Stimulated activated CD4-positive, alpha-beta T cell treated with anti-CD3 and anti-CD28 coated beads, Interleukin-12 subunit alpha, Interleukin-12 subunit beta, amount 100 ng/mL, for 4 hours (primary cell): ENCODE results near the gene ANKRD18A.
"Not testable (repeated sequence)": the region's sequence is repeated elsewhere in the genome, so short reads cannot be mapped to it uniquely, and the experiment has no call there.

Experiments used
- DNase-seq: peaks from one replicate; pipeline ENCODE4 v3.0.0-alpha.2; 2020

The ANKRD18A gene

DNA sequence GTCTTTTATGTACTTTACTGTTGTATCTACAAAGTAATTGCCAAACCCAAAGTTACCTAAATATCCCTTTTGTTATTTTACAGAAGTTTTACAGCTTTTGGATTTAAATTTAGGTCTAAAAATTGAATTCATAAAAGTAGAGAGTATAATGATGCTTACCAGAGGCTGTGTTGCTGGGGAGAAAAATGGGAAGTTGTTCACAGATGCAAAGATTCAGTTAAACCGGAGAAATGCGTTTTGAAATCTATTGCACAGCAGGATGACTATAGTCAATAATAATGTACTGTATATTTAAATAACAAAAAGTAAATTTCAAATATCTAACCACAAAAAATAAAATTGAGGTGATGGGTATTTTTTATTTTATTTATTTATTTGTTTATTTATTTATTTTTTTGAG lies 2.6 kb upstream of the ANKRD18A start:
- no peak for DNase-seq

DNA sequence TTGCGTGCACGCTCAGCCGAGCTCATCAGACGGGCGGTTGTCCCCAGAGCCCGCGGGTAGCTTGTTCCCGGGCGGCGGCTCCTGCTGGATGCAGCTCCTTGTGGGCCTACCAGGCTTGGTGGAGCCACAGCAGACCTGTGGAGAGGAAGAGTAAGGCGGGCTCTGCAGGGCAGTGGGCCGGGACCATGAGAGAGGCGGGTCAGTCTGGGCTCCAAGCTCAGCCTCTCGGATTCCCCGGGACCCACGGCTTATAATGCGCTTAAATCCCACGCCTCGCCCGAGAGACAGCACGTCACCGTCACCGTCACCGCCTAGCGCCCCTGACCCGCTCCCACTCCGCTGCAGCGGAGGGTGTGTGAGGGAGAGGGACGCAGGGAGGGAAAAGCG lies 1.9 kb upstream of the ANKRD18A start:
- DNase-seq = peak; percentile 8

DNA sequence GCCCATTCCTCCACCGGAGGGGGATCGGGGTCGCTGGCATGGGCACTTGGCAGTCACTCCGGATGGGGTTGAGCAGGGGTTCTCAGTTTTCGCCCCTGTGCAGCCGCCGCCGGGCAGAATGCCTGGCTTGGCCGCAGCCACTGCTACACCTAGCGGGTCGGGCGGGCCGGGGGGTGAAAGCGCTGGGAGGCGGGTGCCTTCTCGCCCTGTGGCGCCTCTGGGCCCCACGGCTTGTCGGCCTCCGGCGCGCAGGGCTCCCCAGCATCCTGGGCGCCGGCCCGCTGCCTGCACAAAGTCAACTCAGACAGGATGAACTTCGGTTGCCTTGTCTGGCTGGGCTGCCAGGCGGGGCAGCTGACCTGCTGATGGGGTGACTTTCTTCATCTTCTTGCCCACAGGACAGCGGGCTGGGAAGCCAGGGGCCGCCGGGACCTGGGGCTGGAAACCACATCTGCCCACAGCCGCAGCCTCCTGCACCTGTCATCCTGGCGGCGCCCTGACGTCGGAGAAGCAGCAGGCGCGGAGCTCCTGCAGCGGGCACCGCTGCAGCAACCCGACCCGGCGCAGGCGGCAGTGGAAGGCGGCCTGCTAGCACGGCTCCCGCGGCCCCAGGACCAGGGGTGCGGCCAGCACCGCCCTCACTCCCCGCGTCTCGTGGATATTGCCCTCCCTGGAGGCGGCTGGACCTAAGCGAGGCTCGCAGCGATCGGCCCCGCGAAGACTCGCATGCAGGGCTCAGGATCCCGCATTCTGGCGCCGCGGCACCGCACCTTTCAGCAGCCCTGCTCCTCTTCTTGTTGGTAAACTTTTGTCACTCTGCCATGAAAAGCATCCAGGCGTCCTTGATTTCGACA lies 1.3 kb upstream of the ANKRD18A start:
- peak; percentile 42 for DNase-seq

DNA sequence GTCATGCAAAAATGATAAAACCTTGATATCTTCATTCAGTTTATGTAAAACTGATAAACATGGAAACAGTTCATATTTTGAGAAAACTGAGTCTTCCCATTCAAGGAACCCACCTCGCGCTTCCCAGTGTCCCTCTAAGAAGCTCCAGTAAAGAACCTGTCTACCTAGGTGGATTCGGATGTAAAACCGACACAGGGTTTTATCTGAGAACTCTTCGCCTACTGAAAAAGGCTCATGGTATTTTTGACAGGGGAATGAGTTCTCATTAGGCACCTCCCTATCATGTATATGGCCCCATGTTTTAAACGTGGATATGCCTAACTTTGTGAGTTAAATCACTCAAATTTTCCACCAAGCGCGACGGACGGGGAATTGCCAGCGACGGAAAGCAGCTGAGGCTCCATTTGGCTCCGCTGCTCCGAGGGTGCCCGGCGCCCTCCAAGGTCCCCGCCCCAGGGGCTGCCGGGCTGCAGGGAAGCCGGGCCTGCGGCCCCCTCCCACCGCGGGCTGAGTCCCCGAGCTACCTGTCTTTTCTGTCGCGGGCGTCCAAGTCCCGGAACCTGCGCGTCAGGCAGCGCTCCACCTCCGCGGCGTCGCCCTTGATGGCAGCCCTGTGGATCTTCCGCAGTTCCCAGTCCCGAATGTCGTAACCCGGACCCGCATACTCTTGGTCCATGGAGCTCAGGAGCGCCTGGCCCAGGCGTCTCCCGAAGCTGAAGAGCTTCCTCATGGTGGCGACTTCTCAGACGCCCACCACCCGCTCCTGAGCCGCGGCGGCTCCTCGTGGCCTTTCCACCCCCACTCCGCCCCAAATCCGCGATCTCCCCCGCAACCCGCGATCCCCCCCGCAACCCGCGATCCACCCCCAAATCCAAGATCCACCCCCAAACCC lies 594 bp downstream of the ANKRD18A start:
- DNase-seq = peak; percentile 26

DNA sequence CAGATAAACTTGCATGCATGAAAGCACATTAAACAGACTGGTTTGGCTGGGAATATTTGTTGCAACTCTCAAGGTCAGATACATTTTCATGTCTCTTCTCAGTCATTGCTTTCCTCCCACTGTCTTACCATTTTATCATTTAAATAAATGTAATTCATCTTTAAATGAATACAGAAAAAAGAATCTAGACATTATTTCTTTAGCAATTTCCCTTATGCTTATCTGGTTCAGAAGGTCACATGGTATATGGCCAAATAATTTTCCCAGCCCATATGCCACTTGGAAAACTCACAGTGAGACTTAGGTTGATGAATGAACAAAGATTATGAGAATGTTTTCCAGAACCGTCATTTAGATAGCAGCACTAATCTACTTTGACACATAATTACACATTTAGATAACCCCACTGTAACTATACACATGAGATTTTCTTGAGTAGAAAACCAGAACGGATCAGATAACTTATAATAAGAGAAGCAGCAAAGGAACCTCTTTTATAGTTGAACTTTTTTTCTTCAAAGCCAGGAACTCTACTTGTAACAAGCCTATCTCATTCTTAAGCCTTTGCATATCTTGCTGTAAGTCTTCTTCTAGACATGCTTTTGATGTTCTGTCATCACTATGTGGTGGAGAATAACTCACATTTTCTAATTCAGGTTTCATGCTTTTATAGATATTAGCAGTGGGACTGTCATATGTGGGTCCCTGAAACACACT lies 22.2 kb downstream of the ANKRD18A start:
- DNase-seq = not testable (repeated sequence)

DNA sequence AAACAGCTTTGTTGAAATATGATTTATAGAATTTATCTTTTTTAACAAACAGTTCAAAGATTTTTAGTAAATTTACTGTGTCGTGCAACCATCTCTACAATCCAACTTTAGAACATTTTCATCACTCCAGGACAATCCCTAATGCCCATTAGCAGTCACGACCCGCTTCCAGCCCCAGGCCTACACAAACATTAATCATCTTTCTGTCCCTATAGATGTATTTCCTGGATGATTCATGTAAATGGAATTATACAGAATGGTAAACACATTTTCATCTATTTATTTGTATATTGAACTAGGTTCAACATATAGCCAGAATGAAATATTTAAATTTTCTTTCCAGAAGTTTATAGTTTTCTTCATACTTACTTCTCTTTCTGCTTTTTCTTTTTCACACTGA lies 25.3 kb downstream of the ANKRD18A start:
- not testable (repeated sequence) for DNase-seq

DNA sequence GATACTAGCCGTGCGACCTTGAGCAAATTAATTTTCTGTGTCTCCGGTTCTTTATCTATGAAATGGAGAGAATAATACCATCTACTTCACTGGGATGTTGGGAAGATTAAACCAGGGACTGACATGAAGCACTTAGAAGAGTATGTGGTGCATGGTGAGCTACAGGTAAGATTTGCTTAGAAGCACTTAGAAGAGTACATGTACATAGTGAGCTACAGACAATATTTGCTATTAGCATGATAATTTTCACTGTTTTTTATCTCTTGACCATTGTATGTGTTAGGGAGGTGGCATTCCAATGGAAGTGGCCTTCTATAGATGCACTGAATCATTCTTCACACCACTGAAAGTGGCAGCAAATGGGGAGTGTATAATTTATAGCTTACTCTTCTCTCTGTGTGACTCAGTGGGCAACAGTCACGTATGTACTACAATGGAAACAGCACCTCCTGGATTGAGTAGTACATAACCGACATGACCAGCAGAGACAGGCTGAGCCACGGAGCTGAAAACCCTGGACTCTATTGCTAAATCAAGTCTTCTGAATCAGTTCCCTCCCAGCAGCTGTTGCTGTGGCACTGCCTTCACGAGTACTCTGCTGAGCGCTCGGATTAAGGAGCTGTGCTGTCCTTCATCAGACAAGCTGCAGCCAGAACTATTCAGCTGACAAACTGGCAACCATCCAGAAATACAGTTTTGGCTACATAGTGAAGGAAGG lies 28.9 kb downstream of the ANKRD18A start:
- not testable (repeated sequence) for DNase-seq

DNA sequence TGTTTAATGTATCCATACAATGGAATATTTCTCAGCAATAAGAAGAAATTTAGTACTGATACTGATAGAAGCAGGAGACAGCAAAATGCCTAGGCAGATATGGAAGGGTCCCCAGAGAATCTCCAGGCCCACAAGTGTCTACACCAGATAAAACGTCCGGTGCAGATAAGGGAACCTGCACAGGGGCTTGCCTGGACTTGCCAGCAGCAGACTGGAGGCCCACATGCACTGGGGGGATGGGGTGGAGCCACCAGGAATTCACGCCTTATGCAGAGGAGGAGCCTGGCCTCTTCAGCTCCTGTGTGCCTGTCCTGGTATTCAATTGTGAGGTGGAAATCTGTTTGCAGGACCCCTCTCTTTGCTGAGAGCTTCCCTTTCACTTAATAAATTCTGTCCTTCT lies 36.6 kb downstream of the ANKRD18A start:
- DNase-seq = not testable (repeated sequence)

DNA sequence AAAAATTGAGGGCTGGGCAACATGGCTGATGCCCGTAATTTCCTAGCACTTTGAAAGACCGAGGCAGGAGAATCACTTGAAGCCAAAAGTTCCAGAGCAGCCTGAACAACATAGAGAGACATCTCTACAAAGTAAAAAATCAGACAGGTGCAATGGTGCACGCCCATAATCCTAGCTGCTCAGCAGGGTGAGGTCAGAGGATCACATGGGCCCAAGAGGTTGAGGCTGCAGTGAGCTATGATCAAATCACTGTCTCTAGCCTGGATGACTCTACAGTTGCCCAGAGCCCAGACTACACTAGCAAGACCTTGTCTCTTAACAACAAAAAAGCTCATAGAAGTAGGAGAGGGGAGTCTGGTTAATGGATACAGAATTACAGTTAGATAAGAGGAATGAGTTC lies 40.3 kb downstream of the ANKRD18A start:
- not testable (repeated sequence) for DNase-seq

DNA sequence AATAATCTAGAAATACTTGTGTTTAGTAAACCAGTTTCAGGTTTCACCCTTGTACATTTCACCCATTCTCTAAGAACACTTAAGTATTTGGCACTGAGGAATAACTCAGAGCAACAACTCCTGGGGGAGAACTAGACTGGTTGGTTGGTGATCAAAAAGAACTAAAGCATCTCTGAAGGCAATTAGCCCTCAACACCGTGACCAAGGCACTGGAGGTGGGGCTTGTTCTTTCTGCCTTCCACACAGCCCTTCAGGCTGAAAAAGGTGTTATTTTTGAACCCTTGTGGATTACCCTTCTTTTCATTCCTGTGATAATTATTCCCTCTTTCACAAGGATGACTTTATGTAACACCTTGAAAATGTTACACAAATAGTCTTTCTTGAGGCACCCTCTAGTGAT lies 44.2 kb downstream of the ANKRD18A start:
- not testable (repeated sequence) for DNase-seq

DNA sequence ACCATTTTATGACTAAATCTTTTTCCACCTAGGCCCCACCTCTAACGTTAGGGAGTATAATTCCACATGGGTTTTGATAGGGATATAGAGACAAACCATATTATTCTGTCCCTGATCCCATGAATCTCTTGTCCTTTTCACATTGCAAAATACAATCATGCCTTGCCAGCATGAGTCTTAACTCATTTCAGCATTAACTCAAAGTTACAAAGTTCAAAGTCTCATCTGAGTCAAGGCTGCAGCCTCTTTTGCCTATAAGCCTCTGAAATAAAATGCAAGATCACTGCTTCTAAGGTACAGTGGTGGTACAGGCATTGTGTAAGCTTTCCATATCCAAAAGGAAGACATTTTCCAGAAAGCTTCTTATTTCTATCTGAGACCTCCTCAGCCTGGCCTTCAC lies 54.3 kb downstream of the ANKRD18A start:
- not testable (repeated sequence) for DNase-seq

DNA sequence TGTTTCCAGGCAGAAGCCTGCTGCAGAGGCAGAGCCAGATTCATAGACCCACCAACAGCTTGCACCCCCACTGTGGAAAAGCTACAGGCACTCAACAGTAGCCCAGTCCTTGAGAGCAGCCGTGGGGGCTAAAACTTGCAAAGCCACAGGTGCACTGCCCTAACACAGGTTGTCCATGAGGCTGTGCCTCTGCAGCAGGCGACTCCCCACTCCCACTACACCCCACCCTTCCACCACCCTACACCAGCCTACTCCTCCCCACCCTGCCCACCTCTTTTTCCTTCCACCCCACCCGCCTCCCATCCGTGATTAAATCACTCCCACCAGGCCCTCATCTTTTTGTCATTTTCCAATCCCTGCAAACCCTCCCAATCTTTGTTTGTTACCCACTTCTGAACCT lies 55.2 kb downstream of the ANKRD18A start:
- DNase-seq = not testable (repeated sequence)

DNA sequence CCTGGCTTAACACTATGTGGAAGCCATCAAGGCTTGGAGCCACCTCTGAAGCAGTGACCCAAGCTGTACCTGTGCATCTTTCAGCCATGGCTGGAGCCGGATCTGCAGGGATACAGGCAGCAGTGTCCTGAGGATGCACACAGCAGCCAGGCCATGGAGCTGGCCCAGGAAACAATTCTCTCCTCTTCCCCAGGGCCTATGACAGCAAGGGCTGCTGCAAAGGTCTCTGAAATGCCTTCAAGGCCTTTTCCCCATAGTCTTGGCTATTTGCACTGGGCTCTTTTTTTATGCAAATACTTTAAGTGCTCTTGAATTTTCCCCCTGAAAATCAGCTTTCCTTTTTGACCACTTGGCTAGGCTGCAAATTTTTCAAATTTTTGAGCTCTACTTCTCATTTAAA lies 56.5 kb downstream of the ANKRD18A start:
- not testable (repeated sequence) for DNase-seq

DNA sequence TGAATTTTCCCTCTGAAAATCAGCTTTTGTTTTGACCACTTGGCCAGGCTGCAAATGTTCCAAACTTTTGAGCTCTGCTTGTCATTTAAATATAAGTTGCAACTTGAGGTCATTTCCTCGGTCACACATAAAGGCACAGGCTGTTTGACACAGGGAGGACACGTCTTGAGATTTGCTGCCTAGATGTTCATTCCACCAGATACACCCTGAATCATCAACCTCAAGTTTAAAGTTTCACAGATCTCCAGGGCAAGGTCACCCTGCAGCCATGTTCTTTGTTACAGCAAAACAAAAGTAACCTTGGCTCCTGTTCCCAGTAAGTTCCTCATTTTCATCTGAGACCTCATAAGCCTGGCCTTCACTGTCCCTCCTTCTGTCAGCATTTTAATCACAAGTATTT lies 59.3 kb downstream of the ANKRD18A start:
- DNase-seq = not testable (repeated sequence)

DNA sequence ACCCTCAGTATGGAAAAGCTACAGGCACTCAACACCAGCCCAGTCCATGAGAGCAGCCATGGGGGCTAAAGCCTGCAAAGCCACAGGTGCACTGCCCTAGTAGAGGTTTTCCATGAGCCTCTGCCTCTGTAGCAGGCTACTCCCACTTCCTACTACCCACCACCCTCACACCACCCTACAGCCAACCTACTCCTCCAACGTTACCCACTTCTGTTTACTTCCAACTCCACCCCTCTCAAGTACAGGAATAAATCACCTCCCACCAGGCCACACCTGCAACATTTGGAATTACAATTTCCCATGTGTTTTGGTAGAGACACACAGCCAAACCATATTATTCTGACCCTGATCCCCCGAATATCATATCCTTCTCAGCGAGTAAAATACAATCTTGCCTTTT lies 61.2 kb downstream of the ANKRD18A start:
- not testable (repeated sequence) for DNase-seq

DNA sequence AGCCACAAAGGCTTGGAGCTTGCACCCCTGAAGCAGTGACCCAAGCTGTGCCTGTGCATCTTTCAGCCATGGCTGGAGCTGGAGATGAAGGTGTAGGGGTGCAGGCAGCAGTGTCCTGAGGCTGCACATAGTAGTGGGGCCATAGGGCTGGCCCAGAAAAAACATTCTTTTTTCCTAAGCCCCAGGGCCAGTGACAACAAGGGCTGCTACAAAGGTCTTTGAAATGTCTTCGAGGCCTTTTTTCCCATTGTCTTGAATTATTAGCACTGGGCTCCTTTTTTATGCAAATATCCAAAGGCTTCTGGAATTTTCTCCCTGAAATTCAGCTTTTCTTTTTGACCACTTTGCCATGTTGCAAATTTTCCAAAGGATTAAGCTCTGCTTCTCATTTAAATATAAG lies 62.6 kb downstream of the ANKRD18A start:
- DNase-seq = not testable (repeated sequence)

DNA sequence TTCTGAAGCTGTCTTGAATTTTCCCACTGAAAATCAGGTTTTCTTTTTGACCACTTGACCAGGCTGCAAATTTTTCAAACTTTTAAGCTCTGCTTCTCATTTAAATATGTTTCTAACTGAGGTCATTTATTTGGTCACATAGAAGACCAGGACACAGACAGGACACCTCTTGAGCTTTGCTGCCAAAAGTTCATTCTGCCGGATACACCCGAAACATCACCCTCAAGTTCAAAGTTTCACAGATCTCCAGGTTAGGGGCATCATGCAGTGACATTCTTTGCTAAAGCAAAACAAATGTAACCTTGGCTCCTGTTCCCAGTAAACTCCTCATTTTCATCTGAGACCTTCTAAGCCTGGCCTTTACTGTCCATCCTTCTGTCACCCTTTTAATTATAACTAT lies 65.4 kb downstream of the ANKRD18A start:
- DNase-seq = not testable (repeated sequence)

DNA sequence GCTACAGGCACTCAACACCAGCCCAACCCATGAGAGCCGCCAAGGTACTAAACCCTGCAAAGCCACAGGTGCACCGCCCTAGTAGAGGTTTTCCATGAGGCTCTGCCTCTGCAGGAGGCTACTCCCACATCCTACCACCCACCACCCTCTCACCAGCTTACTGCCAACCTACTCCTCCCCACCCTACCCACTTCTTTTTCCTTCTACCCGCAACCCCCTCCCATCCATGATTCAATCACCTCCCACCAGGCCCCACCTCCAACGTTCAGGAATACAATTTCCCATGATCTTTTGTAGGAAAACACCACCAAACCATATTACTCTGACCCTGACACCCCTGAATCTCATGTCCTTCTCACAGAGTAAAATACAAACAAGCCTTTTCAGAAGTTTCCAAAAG lies 67.4 kb downstream of the ANKRD18A start:
- not testable (repeated sequence) for DNase-seq

DNA sequence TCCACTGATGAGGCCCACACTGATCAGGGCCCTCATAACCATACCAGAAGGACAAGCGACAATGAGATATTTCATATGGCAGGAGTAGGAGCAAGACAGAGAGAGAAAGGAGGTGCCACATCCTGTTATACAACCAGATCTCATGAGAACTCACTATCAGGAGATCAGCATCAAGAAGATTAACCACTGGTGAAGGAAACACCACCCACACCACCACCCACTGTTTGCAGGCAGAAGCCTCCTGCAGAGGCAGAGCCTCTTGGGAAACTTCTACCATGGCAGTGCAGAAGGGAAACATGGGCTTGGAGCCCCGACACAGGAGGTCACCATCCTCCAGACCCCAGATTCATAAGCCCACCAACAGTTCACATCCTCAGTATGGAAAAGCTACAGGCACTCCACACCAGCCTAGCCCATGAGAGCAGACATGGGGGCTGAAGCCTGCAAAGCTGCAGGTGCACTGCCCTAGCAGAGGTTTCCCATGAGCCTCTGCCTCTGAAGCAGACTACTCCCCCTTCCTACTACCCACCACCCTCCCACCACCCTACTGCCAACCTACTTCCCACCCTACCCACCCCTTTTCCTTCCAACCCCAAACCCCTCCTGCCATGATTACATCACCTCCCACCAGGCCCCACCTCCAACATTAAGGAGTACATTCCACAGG lies 73.8 kb downstream of the ANKRD18A start:
- peak; percentile 18 for DNase-seq

DNA sequence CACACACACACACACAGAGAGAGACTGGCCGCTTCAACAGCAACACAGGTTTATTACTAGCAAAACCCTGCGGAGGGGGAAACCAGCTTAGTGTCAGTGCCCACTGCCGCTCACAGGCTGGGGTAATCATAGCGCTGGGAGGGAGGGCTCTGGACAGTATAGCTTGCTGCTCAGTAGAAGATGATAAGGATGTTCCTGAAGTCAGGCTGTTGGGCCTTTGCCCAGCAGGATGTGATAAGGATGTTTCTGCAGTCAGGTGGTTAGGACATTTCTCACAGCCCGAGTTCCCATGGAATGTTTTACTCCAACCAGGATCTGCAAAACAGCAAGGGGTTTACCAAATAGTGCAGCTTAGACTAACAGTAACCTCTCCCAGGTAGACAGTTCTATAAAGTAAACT lies 79.9 kb downstream of the ANKRD18A start:
- DNase-seq = not testable (repeated sequence)

DNA sequence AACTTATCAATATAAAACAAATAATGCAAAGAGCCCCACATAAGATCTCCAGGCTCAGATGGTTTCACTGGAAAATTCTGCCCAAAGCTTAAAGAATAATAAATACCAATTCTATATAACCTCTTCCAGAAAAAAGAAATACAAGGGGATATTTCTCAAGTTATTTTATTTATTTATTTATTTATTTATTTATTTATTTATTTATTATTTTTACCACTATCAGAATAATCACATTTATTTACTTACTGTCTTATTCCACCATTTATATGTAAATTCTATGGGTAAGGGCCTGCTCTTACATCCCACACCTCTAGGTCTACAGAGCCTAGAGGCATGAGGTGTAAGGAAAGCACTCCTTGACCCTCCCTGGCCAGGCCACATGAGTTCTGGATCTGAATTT lies 91.1 kb downstream of the ANKRD18A start:
- DNase-seq = no peak

DNA sequence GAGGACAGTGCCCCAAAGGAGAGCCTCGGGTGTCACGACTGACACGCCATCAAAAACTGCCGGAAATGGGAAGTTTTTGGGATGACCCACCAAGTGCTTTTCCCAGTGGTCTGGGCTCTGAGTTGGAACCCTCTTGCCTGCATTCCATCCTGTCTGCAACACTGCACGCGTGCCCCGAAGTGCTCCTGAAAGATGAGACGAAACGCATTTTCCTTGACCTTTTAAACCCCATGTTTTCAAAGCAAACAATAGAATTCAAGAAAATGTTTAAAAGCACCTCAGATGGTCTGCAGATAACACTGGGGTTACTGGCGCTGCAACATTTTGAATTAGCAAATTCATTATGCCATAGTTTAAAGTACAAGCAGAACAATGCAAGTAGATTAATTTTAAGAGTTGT lies 92.9 kb downstream of the ANKRD18A start:
- no peak for DNase-seq
